Activated CD4-positive, alpha-beta T cell treated with anti-CD3 and anti-CD28 coated beads, Interleukin-2, amount 50 U/mL, for 1 hour (primary cell): ENCODE data around the gene TLE3.

Experiments used
- DNase-seq: peaks from one replicate; pipeline ENCODE4 v3.0.0-alpha.2; 2020

TLE3 gene

DNA sequence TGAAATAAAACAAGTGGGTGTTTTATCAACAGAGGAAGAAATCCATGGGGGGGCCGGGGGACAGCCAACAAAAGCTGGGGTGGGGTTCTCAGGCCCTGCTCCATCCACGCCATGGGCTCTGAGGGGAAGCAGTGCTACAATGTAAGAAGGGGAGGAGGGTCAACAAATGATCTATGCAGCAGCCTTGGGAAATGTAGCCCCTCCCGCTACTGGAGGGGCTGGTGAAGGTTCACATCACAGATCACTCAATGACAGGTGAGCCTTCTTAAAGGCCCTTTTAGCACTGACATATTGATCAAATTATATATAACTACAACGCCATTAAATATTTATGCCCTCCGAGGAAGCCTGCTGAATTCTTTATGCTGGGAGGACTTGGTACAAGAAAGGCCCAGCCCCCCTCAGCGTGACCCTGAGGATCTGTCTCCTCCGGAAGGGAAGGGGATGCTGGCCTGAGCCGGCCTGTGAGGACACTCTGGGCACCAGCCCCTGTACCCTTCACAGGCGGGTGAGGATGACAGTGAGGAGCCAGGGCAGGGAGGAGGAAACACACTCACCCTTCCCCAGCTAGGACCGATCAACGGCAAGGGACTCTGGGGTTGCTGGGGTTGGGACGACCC is 15.3 kb downstream of the TLE3 start:
- DNase-seq, result no peak

DNA sequence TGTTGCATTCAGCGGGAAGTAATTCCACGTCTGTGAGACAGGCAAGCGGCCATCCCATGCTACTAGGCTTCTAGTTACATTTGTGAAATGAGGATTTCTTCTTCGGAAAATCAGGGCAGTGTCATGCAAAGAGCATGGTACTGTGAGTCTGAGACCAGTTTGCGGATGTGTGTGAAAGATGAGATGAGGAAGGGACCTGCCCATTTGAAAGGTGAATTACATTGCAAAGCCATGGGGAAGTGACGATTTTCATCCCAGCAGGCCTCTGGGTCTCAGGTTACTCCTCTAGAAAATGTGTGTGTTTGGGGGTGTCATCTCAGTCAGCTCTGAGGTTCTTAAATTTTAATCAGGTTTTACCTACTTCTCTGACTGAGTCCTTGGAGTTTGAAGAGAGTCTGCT is 16.1 kb downstream of the TLE3 start:
- no peak for DNase-seq

DNA sequence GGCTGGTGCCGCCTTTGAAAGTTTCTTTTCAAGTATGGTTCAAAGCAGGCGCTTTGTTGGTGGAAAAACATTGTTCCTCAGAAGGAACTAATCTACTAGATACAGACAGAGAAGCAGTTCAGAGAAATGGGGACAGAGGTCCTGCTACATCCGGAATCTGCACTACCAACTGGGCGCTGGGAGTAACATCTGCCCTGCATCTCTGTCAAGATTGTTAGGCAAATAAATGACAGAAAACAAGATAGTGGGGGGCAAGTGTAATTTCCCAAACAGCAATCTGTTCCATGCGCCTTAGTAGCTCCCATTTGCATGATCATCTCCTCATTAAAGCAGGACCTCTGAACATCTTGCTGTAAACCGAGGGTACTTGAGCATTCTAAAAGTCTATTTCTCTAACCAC is 17.4 kb downstream of the TLE3 start:
- no peak for DNase-seq

- no peak for DNase-seq
Observed at GRCh38 chr15:70079888-70080287, 17.8 kb downstream of the TLE3 start.

GRCh38 chr15:70078578-70079417 is 18.9 kb downstream of the TLE3 start:
- no peak for DNase-seq

- DNase-seq, result no peak
Observed at GRCh38 chr15:70077188-70078147, 20.2 kb downstream of the TLE3 start.

DNA sequence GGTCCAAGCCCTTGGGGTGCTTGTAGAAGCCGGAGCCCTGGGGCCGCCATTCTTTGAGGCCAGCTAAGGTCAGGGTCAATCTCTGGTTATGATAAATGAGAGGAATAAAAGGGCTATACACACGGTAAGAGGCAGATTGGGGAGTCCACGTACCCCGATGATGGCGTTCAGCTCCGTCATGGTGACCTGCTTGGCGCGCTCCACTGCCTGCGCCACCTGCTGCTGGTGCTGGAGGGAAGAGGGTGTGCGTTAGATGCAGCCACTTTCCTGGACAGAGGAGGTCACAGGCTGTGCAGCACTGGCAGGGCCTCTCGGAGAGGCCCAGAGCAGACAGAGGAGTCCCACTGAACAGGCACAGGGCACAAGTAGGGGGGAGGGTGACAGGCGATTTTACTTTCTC is 23.3 kb downstream of the TLE3 start:
- DNase-seq, result no peak

DNA sequence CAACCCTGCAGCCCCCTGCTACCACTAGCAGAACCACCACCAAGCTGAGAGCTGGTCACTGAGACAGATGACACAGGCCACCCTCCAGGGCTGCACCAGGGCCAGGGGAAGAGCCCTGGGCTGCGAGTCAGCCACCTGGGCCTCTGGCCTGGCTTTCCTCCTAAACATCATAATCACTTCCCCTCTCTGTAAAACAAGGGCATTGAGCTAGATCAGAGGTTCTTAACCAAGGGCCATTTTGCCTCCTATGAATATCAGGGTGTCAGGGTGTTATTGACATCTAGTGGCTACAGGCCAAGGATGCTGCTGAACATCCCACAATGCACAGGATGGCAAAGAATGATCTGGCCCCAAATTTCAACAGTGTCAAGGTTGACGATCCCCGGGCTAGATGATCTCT is 25.2 kb downstream of the TLE3 start:
- no peak for DNase-seq

GRCh38 chr15:70071799-70072198 is 25.9 kb downstream of the TLE3 start:
- DNase-seq, result no peak

DNA sequence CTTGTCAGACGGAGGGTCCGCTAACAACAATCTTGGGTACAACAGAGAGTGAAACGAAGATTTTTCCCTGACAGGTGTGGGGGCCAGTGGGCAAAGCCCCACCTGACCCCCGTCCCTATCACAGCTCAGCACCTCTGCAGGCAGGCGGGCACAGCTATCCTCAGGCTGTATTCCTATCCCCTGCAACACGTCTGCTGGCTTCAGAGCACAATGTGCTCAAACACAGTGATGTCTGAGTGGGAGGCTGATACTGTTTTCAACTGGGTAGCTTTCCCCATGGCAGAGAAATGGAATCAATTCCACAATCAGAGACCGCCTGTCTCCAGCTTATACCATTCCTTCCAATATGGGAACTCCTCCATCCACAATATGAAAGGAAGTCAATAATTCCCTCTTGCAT is 28.0 kb downstream of the TLE3 start:
- no peak for DNase-seq

GRCh38 chr15:70068783-70069565 is 28.7 kb downstream of the TLE3 start:
- no peak for DNase-seq

DNA sequence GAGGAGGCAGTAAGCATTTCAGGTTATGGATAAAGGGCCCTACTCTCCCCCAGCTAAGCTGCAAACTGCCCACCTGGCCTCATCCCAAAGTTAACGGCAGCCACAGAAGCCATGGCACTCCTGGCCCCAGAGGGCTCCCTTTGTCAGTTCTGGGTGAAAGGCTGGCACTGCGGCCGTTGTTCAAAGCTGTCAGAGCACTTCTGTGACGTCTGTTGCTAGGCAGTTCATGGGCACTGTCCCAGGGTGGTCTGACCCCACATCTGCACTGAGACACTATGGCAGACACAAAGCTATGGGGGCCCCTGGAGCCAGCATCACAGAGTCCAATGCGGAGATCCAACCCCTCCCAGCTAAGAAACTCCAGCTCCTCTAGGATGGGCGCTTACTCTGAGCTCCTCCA is 30.0 kb downstream of the TLE3 start:
- no peak for DNase-seq

GRCh38 chr15:70067011-70067410 is 30.7 kb downstream of the TLE3 start:
- no peak for DNase-seq

GRCh38 chr15:70066447-70066846 is 31.3 kb downstream of the TLE3 start:
- DNase-seq, result no peak

GRCh38 chr15:70066004-70066403 is 31.7 kb downstream of the TLE3 start:
- no peak for DNase-seq

DNA sequence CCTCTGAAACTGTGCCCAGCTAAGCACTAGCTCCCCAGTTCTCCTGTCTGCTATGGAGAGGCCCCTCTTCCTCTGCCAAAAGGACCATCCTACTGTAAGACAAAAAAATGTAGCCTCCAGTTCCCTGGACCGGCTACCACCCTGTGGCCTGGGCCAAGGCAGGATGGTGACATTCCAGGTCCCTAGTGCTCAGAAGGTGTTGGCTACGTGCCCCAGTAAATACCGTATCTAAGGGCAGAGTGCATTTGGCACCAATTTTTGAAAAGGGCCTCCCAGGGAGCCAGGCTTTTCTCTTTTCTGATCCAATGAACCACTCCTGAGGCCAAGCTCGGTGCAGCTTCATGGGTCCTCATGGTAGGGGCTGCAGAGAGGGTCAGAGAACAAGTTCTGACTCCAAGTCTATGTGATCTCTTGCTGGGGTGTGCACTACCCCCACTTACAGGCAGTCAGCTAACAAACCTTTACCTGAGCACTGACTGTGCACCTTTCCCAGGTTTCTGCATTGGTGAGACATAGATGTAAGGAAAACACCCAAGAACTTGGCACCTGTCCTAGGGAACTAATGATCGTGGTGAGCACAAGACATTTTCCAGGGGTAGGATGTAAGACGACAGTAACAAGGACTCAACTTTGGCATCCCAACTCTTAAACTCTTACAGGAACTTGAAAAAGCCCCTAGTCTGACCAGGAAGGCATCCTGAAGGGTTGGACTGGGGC is 32.6 kb downstream of the TLE3 start:
- no peak for DNase-seq

DNA sequence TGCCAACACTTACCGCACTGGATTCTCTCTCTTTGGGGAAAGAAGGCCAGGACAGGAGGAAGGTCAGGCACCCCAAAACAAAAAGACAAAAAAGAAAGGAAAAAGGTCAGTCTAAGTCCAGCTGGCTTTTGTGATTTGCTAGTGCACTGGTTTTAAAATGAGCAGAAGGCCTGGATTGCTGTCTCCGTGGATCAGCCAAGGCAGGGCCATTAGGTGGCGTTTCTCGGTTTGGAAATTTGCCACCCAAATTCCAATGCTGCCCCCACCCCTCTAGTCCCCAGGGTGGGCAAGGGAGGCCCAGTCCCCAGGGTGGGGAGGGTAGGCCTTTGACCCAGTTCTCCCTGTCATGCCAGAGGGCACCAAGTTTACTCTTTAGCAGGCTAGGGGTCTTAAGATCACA is 33.3 kb downstream of the TLE3 start:
- no peak for DNase-seq

DNA sequence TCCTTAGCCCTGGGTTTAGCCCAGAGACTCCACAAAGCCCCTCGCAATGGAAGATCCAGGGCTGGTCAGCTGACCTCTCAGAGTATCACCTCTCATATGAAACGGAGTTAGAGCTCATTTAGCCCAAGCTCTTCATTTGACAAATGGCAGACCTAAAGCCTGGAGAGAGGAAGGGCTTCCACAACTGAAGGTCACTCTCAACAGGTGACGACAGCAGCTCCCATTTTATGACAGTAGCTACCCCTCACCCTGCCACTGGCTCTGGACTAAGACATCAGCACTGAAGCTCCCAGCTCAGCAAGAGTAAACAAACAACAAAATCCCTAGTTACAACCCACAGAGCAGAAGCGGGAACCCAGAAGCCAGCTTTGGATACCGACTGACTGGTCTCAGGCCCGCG is 33.7 kb downstream of the TLE3 start:
- DNase-seq, result no peak

DNA sequence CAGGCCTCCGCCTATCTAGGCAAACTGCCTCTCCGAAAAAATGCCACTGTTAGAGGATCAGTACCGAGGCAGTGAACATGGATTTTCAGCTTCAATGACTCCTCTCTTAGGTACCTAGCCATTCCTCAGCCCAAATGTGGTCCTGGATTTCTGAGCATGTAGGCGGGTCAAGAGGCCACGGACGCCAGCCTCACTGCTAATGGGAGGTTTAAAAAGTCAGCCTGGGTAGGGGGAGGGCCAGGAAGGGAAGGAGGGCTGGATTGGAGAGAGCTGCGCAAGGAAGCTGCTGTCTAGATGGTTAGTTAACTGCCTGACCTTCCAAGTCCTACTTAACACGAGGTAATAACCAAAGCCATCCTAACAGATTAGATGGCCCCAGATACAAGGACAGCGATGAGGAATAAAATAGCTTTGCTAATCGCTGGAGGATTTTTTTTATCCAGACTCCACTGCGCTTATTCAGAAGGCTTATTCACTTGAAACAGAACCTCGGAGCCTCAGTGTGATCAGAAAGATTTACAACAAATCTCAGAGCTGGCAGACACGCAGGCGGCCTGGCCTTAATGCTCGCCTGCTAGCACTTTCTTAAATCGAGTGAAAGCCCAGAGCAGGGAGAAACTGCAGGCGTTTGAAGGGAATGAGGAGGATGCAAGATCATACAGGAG is 34.3 kb downstream of the TLE3 start:
- DNase-seq, result no peak

- no peak for DNase-seq
Observed at GRCh38 chr15:70062321-70062956, 35.3 kb downstream of the TLE3 start.

DNA sequence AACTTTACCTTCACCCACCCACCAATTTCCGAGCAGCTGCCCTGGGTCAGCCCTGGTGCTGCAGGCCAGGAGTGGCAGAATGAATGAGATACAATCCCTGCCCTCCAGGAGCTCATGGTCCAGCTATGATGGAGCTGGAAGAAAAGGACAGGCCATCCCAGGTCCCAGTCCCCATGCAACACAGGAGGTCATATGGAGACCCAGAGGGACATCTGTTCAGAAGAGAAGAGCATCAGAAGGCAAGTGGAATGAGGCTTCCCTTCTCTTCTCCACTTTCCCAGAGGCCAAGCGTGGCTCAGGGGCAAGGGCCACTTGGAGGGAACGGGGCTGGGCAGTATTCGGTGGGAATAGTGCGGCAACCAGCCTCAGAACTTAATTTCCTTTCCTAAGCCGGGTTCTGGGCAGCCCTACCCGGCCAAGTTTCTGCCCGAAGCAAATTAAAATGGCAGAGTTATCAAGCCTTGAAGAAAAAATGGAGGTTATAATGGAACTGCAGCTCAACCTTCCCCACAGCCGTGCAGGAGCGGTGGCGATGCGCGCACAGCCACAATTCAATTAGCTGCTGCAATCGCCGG is 35.9 kb downstream of the TLE3 start:
- DNase-seq, result no peak
